ENCODE measurements around the gene LCE4A.

Gene LCE4A

GRCh38 chr1:152745765-152746444 lies 37.9 kb downstream of the LCE4A start:
- no peak for DNase-seq

DNA sequence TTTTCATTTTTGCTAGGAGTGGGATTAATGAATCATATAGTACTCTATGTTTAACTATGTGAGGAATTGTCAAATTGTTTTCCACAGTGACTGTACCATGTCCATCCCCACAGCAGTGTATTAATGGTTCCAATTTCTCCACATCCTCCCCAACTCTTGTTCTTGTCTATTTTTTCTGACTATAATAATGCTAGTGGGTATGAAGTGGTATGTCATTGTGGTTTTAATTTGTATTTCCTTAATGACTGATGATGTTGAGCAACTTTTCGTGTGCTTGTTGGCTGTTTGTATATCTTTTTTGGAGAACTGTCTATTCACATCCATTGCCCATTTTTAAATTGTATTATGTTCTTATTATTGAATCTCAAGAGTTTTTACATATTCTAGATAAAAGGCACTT lies 39.9 kb downstream of the LCE4A start:
- DNase-seq, result no peak

GRCh38 chr1:152752225-152752624 lies 44.3 kb downstream of the LCE4A start:
- peak in 1 of 5 donors; percentile 2 for DNase-seq

DNA sequence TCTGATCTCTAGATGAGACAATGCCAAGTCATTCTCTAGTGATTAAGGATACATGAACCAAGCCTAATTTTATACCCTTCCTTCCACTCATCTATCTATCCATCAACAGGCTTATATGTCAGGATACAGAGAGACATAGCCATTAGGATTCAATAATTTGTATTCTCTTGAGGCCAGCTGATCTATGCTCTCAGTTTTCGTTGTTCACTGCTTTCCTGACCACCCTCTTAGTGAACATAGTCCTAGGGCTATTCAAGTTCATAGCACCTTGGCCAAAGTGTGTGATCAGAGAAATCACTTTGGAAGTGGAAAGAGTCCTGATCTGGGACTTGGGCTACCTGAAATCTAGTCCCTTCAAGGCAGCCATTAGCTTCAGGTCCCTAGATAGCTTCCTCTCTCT lies 45.6 kb downstream of the LCE4A start:
- DNase-seq, result no peak

DNA sequence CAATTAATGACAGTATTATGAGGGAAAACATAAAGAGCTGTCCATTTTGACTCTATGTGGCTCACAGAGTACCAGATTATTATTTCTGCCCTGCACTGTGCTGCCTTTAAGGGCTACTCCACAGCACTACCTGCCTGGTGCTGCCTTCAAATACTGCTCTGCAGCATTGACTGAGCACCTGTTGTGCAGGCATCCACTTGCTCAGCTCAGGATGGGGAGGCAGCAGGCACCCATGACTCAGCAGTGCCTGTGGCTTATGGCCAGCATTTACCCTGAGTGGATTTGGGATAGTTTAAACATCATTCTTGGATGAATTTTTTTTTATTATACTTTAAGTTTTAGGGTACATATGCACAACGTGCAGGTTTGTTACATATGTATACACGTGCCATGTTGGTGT lies 48.9 kb downstream of the LCE4A start:
- no peak for DNase-seq

GRCh38 chr1:152757747-152758146 lies 49.8 kb downstream of the LCE4A start, which contains the start of gene KPRP:
KPRP (plus strand) TSS chr1:152758025; CDS start chr1:152759589, 1,564 bp downstream.
- no peak for DNase-seq

DNA sequence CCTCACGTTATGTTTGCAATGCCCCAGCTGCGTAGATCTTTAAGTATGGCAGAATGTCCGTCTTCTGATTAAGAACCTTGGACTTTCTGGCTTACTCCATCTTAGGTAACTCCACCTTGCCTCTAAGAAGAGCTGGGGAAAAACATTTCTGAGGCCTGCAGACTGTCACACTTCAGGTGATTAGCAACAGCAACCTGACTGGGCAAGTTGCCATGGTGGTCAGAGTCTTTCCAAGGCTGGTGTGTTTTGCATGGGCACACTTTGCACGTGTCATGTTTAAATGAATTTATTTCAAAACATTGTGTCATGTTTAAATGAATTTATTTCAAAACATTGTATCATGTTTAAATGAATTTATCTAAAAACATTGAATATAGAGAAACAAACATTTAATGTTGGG lies 50.7 kb downstream of the LCE4A start:
- DNase-seq, result no peak

Measured in T-helper 1 cell (primary cell).